Astrocyte of the spinal cord (primary cell): ENCODE measurements around the gene RHEB.
A peak's percentile ranks its signal among the peaks of the same experiment; 100 is the strongest.

Experiments
- DNase-seq: peaks from one replicate; pipeline ENCODE4 v3.0.0; 2011; ENCODE audit warnings: low read depth, low spot score
- H3K4me3 ChIP-seq: 2 replicates; pipeline ENCODE4 v1.5.1; 2011; ENCODE audit warnings: low read depth, mild to moderate bottlenecking, low read length, moderate library complexity
- CTCF ChIP-seq: IDR thresholded peaks from 2 replicates; pipeline ENCODE4 v1.5.1; 2012; ENCODE audit warnings: low read depth, mild to moderate bottlenecking, low read length, inconsistent platforms
- in situ Hi-C: cut with HindIII; loops from 2 replicates; pipeline ENCODE4 v1.10.0; 2017; ENCODE audit warnings: low sequenced_read_pairs

The RHEB gene

GRCh38 chr7:151556592-151556991, 36.9 kb upstream of the RHEB start:
- in situ Hi-C loops = no loop called here
- no peak for DNase-seq
- no peak for TF ChIP-seq CTCF
- no peak overlapping the region for H3K4me3 ChIP-seq

- in situ Hi-C loops = no loop called here
- DNase-seq = no peak
- TF ChIP-seq CTCF = no peak
- no peak overlapping the region for H3K4me3 ChIP-seq
Measured at GRCh38 chr7:151553356-151553755, 33.7 kb upstream of the RHEB start.

GRCh38 chr7:151552352-151553028, 32.8 kb upstream of the RHEB start:
- in situ Hi-C loops = no loop called here
- no peak overlapping the region for H3K4me3 ChIP-seq
- TF ChIP-seq CTCF = no peak
- no peak for DNase-seq

DNA sequence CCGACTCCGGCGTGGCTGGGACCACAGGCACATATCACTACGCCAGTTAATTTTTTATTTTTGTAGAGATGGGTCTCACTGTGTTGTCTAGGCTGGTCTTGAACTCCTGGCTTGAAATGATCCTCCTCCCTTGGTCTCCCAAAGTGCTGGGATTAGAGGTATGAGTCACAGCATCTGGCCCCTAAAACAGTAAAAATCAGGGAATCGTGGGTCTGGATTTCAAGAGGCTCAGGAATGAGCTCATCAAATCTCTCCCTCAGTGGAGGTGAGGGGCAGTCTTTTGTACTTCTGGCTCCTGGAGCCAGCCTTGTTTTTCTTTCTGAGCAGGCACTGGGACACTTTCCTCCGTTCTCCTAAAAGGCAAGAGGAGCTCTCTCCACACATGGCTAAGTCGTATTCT, 32.1 kb upstream of the RHEB start:
- TF ChIP-seq CTCF = no peak
- no peak for DNase-seq
- in situ Hi-C loops = no loop called here
- no peak overlapping the region for H3K4me3 ChIP-seq

GRCh38 chr7:151550656-151551286, 31.1 kb upstream of the RHEB start:
- in situ Hi-C loops = no loop called here
- TF ChIP-seq CTCF = no peak
- DNase-seq = peak; percentile 81
- H3K4me3 ChIP-seq = no peak overlapping the region

- no peak for DNase-seq
- in situ Hi-C loops = no loop called here
- no peak overlapping the region for H3K4me3 ChIP-seq
- TF ChIP-seq CTCF = no peak
Measured at GRCh38 chr7:151549644-151550043, 29.9 kb upstream of the RHEB start.
